Cardiac fibroblast (primary cell): ENCODE measurements around the gene SLC22A7.
A peak's percentile ranks its signal among the peaks of the same experiment; 100 is the strongest.

Experiments used
- DNase-seq, 2 donors: peaks; one replicate each; pipeline versions ENCODE4 v3.0.0 to v3.0.0-alpha.2; 2010; ENCODE audit warnings: low read depth in 2 of 2
- H3K4me3 ChIP-seq, 2 donors: replicated peaks in 1 of 2; 1 replicate in 1 of 2; 2 replicates in 1 of 2; pipeline ENCODE4 v1.5.1; 2011; ENCODE audit warnings: low read depth in 2 of 2, low read length in 2 of 2, mild to moderate bottlenecking in 2 of 2, moderate library complexity in 1 of 2
- CTCF ChIP-seq: IDR thresholded peaks from one replicate; pipeline ENCODE4 v1.5.1; 2011; ENCODE audit warnings: low read depth, mild to moderate bottlenecking, low read length, inconsistent platforms

SLC22A7 gene

DNA sequence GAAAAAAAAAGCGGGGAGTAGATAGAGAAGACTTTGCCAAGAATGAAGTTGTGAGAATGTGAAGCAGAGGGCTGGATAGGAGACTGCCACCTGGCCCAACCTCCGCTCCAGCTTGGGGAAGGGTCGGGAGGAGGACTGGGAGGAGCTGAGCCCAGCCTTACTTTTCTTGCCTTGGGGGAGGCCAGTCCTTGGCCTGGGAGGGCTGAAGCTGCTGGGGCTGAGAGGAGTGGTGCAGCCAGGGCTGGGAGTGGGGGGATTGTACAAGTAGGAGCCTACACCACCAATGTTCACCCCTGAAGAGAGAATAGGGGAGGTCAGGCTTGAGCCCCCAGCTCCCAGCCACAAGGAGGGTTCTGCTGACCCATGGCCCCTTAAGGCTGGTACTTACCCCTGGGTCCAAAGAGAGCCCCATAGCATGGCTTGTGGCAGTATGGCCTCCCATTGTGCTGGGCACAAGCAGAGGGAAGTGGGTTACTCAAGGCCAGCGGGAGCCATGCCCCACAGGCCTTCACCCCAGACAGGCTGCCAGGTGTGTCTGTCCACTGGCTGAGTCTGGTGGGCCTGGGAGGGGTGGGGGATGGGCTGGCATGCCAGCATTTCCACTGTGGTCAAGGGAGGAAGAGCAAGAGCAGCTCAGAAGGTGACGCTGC, 9.5 kb downstream of the SLC22A7 start:
- no peak for TF ChIP-seq CTCF
- no peak for DNase-seq
- H3K4me3 ChIP-seq, result no peak overlapping the region

DNA sequence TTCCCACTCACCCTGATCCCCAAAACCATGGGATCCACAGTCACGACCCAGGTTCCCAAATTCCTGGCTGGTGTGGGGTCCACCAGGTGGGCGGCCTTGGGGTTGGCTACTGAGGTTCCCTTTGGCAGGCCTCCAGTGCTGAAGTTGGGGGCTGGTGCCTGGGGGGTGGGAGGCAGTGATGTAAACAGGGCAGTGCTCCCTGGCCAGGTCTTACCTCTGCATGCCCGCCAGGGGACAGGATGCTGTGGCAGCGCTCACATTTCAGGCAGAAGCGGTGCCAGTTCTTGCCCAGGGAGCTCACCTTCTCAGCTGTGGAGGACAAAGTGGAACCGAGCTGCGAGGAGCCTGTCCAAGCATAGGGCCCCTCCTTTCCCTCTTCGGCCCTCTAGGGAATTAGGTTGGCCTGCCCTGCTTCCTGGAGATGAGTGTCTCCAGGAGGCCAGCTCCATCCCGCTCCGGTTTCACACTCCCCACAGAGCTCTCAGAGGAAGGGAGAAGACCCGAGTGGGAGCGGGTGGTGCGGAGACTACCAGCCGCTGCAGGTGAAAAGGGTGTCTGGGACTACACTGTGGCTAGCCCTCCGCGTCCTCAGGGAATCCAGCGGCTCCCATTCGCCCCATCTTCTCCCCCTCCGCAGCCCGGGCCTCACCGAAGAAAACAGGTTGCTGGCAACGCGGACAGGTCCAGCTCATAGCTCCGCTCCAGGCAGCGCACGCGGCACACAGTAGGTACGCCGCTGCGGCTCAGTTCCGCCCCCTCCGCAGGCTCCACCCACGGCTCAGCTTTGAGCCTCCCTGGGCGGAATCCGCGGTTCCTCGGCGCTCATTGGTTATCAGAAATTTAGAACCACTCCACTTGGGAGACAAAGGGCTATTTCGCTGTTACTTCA, 10.3 kb downstream of the SLC22A7 start, which contains the start of gene CRIP3:
Gene CRIP3 (minus strand): TSS at position 726 of the 889 bp plus-strand sequence. CDS start 34 bp downstream, at position 692.
- TF ChIP-seq CTCF, result peak; percentile 47
- peak; percentile 65 to 75 for DNase-seq
- peak within 1 kb of the TSS; percentile 36 to 41 for H3K4me3 ChIP-seq

- H3K4me3 ChIP-seq, result peak overlapping the region in 1 of 2 donors; percentile 36
- no peak for DNase-seq
- no peak for TF ChIP-seq CTCF
Observed at GRCh38 chr6:43308990-43309477, 11.0 kb downstream of the SLC22A7 start.

GRCh38 chr6:43310134-43310533, 12.1 kb downstream of the SLC22A7 start:
- DNase-seq, result no peak
- no peak for TF ChIP-seq CTCF
- H3K4me3 ChIP-seq, result no peak overlapping the region

GRCh38 chr6:43310624-43311023, 12.6 kb downstream of the SLC22A7 start:
- DNase-seq, result no peak
- TF ChIP-seq CTCF, result no peak
- H3K4me3 ChIP-seq, result no peak overlapping the region

DNA sequence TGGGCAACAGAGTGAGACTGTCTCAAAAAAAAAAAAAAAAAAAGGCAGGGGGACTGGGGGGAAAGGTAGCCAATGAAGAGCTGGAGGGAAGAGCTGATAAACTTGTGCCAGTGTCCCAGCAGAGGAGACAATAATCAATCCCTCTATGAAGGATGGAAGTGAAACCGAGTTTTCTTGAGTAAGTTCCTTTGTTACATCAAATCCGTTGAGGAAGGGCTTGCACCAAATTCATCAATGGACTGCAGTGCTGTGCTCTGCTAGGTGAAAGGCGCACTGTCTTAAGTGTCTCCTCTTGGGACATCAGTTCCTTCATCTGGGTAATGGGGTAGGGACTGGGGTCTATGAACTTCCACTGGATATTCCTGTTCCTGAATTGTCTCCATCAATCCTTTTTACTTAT, 13.6 kb downstream of the SLC22A7 start:
- no peak for TF ChIP-seq CTCF
- no peak overlapping the region for H3K4me3 ChIP-seq
- DNase-seq, result no peak
